HepG2 (cell line): Measurements from ENCODE around the gene TXNIP. TPM values are rescaled to one million over a fixed set of nuclear protein-coding genes. Genes with fewer than 3 reads are reported as not detected.

ENCODE experiments used
- EZH2 ChIP-seq: conservative IDR thresholded peaks from 2 replicates; pipeline ENCODE4 v1.6.1; 2012; ENCODE audit warnings: mild to moderate bottlenecking, low read depth, low read length, moderate library complexity
- GTF3A ChIP-seq: sonication (generic); formaldehyde crosslinking; conservative IDR thresholded peaks from 2 replicates; pipeline ENCODE4 v1.4.0; 2020; ENCODE audit warnings: mild to moderate bottlenecking, missing genetic modification reagents
- HNF4G ChIP-seq, 2 experiments: sonication (generic) in 1 of 2; formaldehyde crosslinking in 1 of 2; IDR thresholded peaks; 2 replicates each; pipeline versions ENCODE4 v1.4.0 to v1.6.1; 2011 to 2020; ENCODE audit warnings: borderline replicate concordance in 2 of 2, low read depth in 2 of 2, mild to moderate bottlenecking in 2 of 2, low read length in 1 of 2, missing genetic modification reagents in 1 of 2, moderate library complexity in 1 of 2
- KAT7 ChIP-seq: IDR thresholded peaks from 2 replicates; pipeline ENCODE4 v1.6.1; 2018; ENCODE audit warnings: borderline replicate concordance, missing compliant biosample characterization
- KLF13 ChIP-seq: sonication (generic); formaldehyde crosslinking; IDR thresholded peaks from 2 replicates; pipeline ENCODE4 v1.4.0; 2020; ENCODE audit warnings: mild to moderate bottlenecking, missing genetic modification reagents
- MAFK ChIP-seq, 2 experiments: IDR thresholded peaks in 1 of 2; conservative IDR thresholded peaks in 1 of 2; 2 replicates each; pipeline ENCODE4 v1.6.1; 2011; ENCODE audit warnings: improper control_type of control experiment in 2 of 2, low read length in 2 of 2
- MAZ ChIP-seq, 2 experiments: sonication (generic) in 1 of 2; formaldehyde crosslinking in 1 of 2; IDR thresholded peaks; 2 replicates each; pipeline versions ENCODE4 v1.5.0 to v1.6.1; 2012 to 2020; ENCODE audit warnings: low read depth in 2 of 2, mild to moderate bottlenecking in 2 of 2, borderline replicate concordance in 1 of 2, improper control_type of control experiment in 1 of 2, low read length in 1 of 2, missing genetic modification reagents in 1 of 2, moderate library complexity in 1 of 2
- MIER3 ChIP-seq: IDR thresholded peaks from 2 replicates; pipeline ENCODE4 v1.6.1; 2016; ENCODE audit warnings: missing compliant biosample characterization, borderline replicate concordance
- NFE2L2 ChIP-seq: fragments of 150-350 bp; IDR thresholded peaks from 2 replicates; pipeline ENCODE4 v1.6.1; 2014; ENCODE audit warnings: low read length
- RBFOX2 ChIP-seq: fragments of 200-400 bp; formaldehyde crosslinking; IDR thresholded peaks from 2 replicates; pipeline ENCODE4 v1.6.1; 2017; ENCODE audit warnings: low read depth, mild to moderate bottlenecking, low read length
- REXO4 ChIP-seq: sonication (generic); formaldehyde crosslinking; IDR thresholded peaks from 2 replicates; pipeline ENCODE4 v1.8.0; 2022; ENCODE audit warnings: missing genetic modification reagents, mild to moderate bottlenecking, borderline replicate concordance
- SP4 ChIP-seq: sonication (generic); formaldehyde crosslinking; IDR thresholded peaks from 2 replicates; pipeline ENCODE4 v1.8.1; 2023; ENCODE audit warnings: mild to moderate bottlenecking, missing genetic modification reagents
- SRSF4 ChIP-seq: fragments of 200-400 bp; formaldehyde crosslinking; IDR thresholded peaks from one replicate; pipeline ENCODE4 v1.6.1; 2018; ENCODE audit warnings: mild to moderate bottlenecking, low read depth, low read length, moderate library complexity; ENCODE audit not compliant: poor library complexity, severe bottlenecking
- ZNF20 ChIP-seq: sonication (generic); formaldehyde crosslinking; IDR thresholded peaks from 2 replicates; pipeline ENCODE4 v1.4.0; 2020; ENCODE audit warnings: mild to moderate bottlenecking, moderate library complexity, missing genetic modification reagents
- ZNF558 ChIP-seq: sonication (generic); formaldehyde crosslinking; IDR thresholded peaks from 2 replicates; pipeline ENCODE4 v1.9.0; 2022; ENCODE audit warnings: mild to moderate bottlenecking, missing genetic modification reagents, borderline replicate concordance
- ZNF607 ChIP-seq: sonication (generic); formaldehyde crosslinking; IDR thresholded peaks from 2 replicates; pipeline ENCODE4 v1.5.1; 2020; ENCODE audit warnings: missing genetic modification reagents, mild to moderate bottlenecking, borderline replicate concordance
- ZNF780A ChIP-seq: sonication (generic); formaldehyde crosslinking; IDR thresholded peaks from 2 replicates; pipeline ENCODE4 v1.8.0; 2022; ENCODE audit warnings: mild to moderate bottlenecking, missing genetic modification reagents, moderate library complexity
- polyA plus RNA-seq, 8 experiments: library from polyadenylated mRNA; depleted of rRNA in 3 of 8; stranded (reverse) in 7 of 8; unstranded in 1 of 8; fragments of >200 nt; fragmentation: Illumina TruSeq in 4 of 8; extraction: Trizol in 4 of 8; gene quantifications; 2 replicates each; pipeline versions ENCODE4 v1.2.1 to v1.2.3, GENCODE V29; 2011 to 2016; ENCODE audit warnings: low read depth in 4 of 8, missing spikeins in 1 of 8, mixed read lengths in 1 of 8; ENCODE audit not compliant: insufficient read depth in 1 of 8
- total RNA-seq, 5 experiments: library from RNA; depleted of rRNA; stranded (reverse); fragments of >200 nt; fragmentation: Illumina TruSeq; extraction: Trizol; gene quantifications; 2 replicates each; pipeline ENCODE4 v1.2.3, GENCODE V29; 2016; ENCODE audit warnings: low read depth in 1 of 5
- TF ChIP-seq, protein P1 (sequence below): sonication (generic); formaldehyde crosslinking; IDR thresholded peaks from 2 replicates; pipeline ENCODE4 v1.5.1; 2020; ENCODE audit warnings: mild to moderate bottlenecking, missing genetic modification reagents, borderline replicate concordance
- TF ChIP-seq, protein P2 (sequence below): sonication (generic); formaldehyde crosslinking; IDR thresholded peaks from 2 replicates; pipeline ENCODE4 v1.5.1; 2020; ENCODE audit warnings: mild to moderate bottlenecking, missing genetic modification reagents
- TF ChIP-seq, protein P3 (sequence below): sonication (generic); formaldehyde crosslinking; IDR thresholded peaks from 2 replicates; pipeline ENCODE4 v1.5.0; 2020; ENCODE audit warnings: mild to moderate bottlenecking, missing genetic modification reagents
- TF ChIP-seq, protein P4 (sequence below): sonication (generic); formaldehyde crosslinking; IDR thresholded peaks from 2 replicates; pipeline ENCODE4 v1.5.0; 2020; ENCODE audit warnings: missing genetic modification reagents

The TXNIP gene
- total and polyA plus RNA-seq, 2 of the 13 experiments (the other 11 are each of a cell fraction or from before 2014, with no cell fraction given) = 24.4 to 237 TPM

DNA sequence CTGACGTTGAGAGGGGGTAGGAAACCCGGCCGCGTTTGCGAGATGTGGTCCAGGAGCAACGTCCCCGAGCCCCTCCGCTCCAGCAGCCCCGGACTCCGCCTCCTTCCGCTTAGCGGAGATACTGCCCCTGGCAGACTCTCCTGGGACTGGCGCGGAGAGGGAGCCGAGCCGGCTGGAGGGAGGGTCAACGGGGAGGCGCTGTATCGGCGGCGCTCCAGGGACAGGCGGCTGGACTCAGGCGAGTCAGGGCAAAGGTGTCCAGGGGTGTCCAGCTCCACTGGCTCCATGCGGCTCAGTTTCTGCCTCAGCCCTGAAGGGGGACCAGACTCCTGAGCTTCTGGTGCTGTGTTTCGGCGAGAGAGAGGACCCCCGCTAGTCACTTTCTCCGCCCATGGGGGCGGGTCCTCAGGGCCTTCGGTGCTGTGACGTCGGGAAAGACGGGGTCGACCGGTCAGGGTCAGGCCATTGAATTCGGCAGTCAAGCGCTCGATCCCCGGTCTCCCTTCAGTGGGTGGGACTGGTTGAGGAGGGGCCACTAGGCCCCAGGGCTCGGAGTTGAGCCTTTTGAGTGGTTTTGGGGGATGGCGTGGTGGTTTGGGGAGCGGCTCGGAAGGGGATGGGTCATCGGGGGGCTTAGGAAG lies 35.8 kb downstream of the TXNIP start (continued):
- TF ChIP-seq, protein P1, sequence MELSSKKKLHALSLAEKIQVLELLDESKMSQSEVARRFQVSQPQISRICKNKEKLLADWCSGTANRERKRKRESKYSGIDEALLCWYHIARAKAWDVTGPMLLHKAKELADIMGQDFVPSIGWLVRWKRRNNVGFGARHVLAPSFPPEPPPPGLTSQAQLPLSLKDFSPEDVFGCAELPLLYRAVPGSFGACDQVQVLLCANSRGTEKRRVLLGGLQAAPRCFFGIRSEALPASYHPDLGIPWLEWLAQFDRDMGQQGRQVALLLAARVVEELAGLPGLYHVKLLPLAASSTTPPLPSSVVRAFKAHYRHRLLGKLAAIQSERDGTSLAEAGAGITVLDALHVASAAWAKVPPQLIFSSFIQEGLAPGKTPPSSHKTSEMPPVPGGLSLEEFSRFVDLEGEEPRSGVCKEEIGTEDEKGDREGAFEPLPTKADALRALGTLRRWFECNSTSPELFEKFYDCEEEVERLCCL (CRISPR knock-in tag) = no peak
- TF ChIP-seq KLF13 (no peak), REXO4 (no peak), MAZ (IDR thresholded peaks at IDR 0.05; ENCODE audit: borderline replicate concordance, low read depth, low read length) (no peak), MAZ (CRISPR knock-in tag; IDR thresholded peaks at IDR 0.05; ENCODE audit: low read depth) (peak; percentile 40; the same call in 1 of the 2 replicates), MAFK (conservative IDR thresholded peaks at IDR 0.05 in 1 of 2, IDR thresholded peaks at IDR 0.05 in 1 of 2; ENCODE audit: low read length in 2 of 2) (no peak), RBFOX2 (peak; percentile 62), EZH2 (no peak), MIER3 (0 out of 2 replicates have a peak, but pooled peaks have one; percentile 19), ZNF558 (peak; percentile 36; the same call in 1 of the 2 replicates), ZNF780A (no peak), HNF4G (IDR thresholded peaks at IDR 0.05; ENCODE audit: borderline replicate concordance, low read depth, low read length) (no peak), HNF4G (CRISPR knock-in tag; IDR thresholded peaks at IDR 0.05; ENCODE audit: borderline replicate concordance, low read depth) (no peak), NFE2L2 (no peak), ZNF607 (CRISPR knock-in tag) (0 out of 2 replicates have a peak, but pooled peaks have one; percentile 38), SRSF4 (no peak), KAT7 (no peak), ZNF20 (CRISPR knock-in tag) (no peak), GTF3A (CRISPR knock-in tag) (no peak), SP4 (CRISPR knock-in tag) (peak; percentile 54; the same call in 1 of the 2 replicates)
- TF ChIP-seq, protein P2, sequence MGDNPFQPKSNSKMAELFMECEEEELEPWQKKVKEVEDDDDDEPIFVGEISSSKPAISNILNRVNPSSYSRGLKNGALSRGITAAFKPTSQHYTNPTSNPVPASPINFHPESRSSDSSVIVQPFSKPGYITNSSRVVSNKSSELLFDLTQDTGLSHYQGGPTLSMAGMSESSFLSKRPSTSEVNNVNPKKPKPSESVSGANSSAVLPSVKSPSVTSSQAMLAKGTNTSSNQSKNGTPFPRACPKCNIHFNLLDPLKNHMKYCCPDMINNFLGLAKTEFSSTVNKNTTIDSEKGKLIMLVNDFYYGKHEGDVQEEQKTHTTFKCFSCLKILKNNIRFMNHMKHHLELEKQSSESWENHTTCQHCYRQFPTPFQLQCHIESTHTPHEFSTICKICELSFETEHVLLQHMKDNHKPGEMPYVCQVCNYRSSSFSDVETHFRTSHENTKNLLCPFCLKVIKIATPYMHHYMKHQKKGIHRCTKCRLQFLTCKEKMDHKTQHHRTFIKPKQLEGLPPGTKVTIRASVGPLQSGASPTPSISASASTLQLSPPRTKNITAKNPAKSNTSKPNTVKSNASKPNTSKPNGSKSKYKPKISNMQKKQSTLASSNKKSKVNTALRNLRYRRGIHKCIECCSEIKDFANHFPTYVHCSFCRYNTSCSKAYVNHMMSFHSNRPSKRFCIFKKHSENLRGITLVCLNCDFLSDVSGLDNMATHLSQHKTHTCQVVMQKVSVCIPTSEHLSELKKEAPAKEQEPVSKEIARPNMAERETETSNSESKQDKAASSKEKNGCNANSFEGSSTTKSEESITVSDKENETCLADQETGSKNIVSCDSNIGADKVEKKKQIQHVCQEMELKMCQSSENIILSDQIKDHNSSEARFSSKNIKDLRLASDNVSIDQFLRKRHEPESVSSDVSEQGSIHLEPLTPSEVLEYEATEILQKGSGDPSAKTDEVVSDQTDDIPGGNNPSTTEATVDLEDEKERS (CRISPR knock-in tag) = 0 out of 2 replicates have a peak, but pooled peaks have one; percentile 10
- TF ChIP-seq, protein P3, sequence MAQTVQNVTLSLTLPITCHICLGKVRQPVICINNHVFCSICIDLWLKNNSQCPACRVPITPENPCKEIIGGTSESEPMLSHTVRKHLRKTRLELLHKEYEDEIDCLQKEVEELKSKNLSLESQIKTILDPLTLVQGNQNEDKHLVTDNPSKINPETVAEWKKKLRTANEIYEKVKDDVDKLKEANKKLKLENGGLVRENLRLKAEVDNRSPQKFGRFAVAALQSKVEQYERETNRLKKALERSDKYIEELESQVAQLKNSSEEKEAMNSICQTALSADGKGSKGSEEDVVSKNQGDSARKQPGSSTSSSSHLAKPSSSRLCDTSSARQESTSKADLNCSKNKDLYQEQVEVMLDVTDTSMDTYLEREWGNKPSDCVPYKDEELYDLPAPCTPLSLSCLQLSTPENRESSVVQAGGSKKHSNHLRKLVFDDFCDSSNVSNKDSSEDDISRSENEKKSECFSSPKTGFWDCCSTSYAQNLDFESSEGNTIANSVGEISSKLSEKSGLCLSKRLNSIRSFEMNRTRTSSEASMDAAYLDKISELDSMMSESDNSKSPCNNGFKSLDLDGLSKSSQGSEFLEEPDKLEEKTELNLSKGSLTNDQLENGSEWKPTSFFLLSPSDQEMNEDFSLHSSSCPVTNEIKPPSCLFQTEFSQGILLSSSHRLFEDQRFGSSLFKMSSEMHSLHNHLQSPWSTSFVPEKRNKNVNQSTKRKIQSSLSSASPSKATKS (CRISPR knock-in tag) = no peak
- TF ChIP-seq, protein P4, sequence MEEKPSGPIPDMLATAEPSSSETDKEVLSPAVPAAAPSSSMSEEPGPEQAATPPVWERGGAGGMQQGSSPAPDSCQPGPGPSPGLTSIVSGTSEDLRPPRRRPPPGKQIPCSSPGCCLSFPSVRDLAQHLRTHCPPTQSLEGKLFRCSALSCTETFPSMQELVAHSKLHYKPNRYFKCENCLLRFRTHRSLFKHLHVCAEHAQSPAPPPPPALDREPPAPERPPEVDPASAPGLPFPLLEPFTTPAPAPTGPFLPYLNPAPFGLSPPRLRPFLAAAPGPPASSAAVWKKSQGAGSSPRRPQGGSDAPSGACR (CRISPR knock-in tag) = peak; percentile 48; the same call in 1 of the 2 replicates
